Dedifferentiated amniotic fluid mesenchymal stem cell (primary cell): Measurements from ENCODE around the gene MAST2.
"Not testable (repeated sequence)": the region's sequence is repeated elsewhere in the genome, so short reads cannot be mapped to it uniquely, and the experiment has no call there.

ENCODE experiments used
- DNase-seq: peaks from one replicate; pipeline ENCODE4 v3.0.0-alpha.2; 2016; ENCODE audit errors: extremely low spot score

Gene MAST2

DNA sequence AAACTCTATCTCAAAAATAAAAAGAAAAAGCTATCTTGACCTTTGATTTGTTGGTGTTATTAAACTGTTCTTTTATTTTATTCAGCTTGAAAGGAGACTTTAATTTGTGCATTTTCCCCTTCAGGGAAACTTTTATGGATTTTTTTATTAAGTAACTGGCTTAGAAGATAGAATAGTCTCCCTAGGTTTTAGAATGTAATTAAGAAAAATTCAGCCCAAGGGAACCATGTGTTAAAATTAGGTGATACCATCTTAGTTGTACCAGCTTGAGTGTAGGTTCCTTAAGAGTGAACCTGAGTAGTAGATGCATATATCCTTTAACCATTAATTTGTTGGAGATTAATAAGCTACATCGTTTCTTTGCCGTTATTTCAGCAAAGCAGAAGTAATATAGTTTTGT is 11.4 kb downstream of the MAST2 start:
- no peak for DNase-seq

DNA sequence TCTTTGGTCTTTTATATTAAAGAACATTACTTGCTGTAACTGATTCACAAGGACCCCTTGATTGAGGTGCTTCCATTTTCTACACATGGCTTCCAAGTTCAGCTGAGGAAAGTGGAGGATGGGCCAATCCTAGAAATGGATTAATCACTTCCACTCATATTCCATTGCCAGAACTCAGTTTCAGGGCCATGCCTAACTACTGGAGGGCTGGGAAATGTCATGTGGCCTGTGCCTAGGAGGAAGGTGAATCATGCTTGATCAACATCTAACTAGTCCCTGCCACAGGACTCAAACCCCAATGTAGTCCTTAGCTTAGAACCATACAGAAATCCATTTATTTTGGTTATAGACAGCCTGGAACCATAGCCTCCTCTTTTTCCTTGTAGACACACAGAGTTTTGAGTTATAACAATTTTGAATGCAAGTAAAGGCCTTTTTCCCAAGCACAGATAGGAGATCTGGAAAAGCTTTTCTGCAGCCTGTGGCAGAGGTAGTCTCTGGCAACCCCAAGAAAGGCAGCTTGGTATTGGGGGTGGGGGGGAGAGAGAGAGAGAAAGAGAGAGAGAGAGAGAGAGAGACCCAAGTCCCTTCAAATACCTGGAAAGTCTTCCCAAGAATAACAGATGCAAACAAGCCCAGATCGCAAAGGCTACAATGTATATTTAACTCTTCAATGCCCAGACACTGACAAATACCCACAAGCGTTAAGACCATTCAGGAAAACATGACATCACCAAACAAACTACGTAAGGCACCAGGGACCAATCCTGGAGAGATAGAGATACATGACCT is 12.5 kb downstream of the MAST2 start:
- no peak for DNase-seq

DNA sequence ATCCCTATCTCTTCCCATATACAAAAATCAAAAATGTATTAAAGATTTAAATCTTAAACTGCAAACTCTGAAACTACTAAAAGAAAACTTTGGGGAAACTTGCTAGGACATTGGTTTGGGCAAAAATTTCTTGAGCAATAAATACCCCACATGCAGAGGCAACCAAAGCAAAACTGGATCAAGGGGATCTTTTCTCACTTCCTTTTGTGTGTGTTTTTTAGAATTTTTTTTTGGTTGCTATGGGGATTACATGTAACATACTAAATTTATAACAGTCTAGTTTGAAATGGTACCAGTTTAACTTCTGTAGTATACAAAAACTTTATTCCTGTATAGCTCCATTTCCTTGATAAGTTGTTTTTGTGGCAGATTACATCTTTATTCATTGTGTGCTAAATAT is 16.8 kb downstream of the MAST2 start:
- no peak for DNase-seq

DNA sequence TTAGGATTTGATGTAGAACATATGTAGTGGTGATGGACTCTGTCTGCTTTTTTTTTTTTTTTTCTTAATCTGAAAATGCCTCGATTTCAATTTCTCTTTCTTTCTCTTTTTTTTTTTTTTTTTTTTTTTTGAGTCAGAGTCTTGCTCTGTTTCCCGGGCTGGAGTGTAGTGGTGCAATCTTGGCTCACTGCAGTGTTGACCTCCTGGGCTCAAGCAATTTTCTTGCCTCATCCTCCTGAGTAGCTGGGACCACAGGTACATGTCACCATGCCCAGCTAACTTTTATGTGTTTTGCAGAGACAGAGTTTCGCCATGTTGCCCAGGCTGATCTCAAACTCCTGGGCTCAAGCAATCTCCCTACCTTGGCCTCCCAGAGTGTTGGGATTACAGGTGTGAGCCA is 17.4 kb downstream of the MAST2 start:
- DNase-seq, result no peak

DNA sequence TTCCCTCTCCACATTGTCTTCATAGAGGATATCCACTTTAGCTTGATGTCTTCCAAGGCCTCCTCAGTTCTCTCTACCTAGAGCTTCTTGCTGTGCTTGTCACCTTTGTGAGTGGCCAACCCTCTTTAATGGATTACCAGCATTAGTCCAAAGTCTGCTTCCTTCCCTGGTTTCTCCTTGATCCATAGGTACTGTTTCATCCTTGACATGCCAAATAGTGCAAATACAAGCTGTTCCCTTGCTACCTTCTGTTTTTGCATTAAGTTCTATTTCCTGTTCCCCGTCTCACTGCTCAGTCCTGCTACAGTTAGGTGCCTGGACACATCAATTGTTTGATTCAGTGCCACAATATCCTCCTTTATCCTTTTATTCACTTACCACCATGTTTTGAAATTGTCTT is 19.2 kb downstream of the MAST2 start:
- DNase-seq, result no peak

DNA sequence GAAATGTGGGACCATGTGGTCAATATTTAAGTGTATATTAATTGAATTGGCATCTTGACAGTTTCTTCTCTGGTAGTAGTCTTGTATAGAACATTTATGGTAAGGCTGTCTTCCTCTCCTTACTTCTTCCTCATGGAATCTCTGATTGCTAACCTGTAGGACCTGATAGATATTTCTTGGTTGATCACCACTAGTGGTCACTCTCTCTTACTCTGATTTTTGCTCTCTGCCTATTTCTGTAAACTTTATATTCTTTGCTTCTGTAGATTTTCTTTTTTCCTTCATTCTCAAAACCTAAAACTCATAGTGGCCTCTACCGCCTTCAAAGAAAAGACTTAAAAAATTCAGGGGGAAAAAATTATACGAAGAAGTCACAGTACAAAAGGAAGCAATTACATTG is 21.2 kb downstream of the MAST2 start:
- DNase-seq, result no peak

DNA sequence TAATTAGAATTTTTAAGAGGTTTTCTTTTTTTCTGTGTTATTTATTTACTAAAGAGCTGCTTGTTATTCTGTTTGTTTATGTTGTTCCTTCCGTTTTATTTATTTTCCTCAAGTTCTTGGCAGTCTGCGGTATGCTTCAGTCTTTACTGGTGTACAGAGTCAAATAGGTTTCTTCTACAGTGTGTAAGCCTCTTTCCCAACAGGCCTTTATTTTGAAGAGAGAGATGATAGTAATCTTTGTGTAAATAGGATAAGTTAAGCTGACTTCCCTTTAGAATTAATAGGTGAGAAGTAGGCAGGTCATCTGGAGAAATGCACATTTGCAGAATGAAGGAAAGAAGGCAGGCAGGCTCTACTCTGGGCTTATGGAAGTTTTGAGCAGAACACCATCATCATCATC is 23.8 kb downstream of the MAST2 start:
- no peak for DNase-seq

DNA sequence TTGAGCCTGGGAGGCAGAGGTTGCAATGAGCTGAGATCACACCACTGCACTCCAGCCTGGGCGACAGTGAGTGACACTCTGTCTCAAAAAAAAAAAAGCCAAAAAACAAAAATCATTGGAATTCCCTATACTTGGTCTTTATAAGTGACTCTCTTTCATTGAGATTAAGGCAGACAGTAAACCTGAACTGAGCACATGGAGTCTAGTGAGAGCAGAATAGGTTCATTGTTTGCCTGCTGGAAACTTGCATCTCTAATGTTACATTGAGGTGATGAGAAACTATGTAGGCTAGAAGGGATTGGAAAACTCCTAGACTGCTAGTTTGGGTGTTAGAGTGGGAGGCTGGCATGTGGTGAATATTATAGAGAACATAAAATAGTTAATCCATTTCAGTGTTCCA is 25.4 kb downstream of the MAST2 start:
- DNase-seq, result no peak

DNA sequence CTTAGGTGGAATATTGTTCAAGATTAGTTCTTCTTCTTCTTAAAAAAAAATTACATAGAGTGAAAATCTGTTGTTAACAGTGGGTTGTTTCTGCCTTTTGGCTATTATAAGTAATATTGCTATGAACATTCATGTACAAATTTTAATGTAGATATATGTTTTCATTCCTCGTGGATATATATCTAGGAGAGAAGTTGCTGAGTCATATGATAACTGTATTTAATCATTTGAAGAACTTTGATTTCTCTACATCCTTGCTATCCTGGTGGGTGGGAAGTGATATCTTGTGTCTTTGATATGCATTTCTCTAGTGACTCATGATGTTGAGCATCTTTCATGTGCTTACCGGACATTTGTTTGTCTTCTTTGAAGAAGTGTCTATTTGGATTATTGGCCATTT is 29.9 kb downstream of the MAST2 start:
- DNase-seq, result no peak

DNA sequence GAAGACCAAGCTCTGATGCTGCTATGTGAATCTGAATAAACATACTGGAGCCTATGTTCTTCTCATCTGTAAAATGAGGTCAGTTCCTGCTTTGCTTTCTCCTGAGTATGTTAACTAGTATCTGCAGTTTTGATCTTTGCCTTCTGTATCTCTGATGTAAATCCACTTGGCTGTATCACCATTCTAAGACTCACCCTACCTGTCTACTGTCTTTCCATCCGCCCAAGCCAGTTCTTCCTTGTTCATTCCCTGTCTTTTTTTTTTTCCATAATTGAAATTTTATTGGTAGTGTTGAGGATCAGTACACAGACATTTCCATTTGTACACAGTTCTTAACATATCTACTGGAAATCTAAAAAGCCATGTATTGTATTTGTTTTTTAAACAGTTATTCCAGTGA is 31.3 kb downstream of the MAST2 start:
- no peak for DNase-seq

DNA sequence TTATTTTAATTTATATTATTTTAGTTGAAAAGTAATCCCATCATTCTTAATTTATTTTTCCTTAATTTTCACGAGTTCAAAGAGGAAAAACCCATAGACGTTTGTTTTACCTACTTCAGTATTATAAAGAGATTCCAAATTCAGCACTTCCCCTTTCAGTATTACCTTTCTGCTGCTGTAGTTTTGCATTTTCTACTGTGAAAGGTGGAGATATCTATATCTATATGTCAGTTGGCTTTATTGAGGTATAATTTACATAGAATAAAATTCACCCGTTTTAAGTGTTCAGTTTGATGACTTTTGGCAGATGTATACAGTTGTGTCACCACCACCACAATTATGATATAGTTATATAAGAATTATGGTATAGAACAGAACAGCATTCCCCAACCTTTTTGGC is 33.0 kb downstream of the MAST2 start:
- no peak for DNase-seq

DNA sequence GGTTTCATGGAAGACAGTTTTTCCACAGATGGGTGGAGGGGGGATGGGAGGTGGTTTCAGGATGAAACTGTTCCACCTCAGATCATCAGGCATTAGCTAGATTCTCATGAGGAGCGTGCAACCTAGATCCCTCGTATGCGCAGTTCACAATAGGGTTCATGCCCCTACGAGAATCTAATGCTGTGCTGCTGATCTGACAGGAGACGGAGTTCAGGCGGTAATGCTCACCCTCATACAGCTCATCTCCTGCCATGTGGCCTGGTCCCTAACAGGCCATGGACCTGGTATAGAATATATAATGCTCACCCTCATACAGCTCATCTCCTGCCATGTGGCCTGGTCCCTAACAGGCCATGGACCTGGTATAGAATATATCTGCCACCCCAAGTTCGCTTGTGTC is 33.4 kb downstream of the MAST2 start:
- not testable (repeated sequence) for DNase-seq

DNA sequence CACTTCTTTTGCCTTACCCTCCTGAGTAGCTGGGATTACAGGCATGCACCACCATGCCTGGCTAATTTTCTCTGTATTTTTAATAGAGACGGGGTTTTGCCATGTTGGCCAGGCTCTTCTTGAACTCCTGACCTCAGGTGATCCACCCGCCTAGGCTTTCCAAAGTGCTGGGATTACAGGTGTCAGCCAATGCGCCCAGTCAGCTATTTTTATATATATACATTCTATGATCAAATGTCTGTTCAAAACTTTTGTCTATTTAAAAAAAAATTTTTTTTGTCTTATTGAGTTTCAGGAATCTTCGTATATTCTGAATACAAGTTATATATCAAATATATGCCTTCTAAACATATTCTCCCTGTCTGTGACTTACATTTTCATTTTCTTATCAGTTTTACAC is 34.9 kb downstream of the MAST2 start:
- not testable (repeated sequence) for DNase-seq

DNA sequence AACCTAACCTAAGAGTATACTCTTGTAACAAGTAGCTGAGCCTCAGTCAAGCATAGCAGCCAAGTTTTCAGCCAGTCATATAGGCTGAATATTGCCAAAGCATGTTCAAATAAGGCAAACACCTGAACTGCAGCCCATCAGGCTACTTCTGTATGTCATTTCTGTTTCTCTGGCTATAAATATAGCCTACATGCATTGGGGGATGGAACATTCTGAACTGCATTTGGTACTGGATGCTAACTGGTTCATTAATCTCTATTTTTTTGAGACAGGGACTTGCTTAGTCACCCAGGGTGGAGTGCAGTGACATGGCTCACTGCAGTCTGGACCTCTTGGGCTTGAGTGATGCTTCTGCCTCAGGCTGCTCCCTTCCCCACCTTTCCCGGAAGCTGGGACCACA is 37.3 kb downstream of the MAST2 start:
- DNase-seq, result no peak

DNA sequence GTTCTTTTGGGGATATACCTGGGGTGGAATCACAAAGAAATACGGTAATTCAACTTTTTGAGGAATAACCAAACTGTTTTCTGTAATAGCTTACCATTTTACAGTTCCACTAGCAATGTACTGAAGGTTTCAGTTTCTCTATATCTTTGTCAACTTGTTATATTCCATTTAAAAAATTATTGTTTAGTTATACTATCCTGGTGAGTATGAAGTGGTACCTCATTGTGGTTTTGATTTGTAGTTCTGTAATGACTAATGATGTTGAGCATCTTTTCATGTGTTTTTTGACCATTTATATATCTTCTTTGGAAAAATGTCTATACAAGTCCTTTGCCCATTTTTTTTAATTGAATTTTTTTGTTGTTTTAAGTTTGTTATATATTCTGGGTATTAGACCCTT is 39.4 kb downstream of the MAST2 start:
- DNase-seq, result no peak

DNA sequence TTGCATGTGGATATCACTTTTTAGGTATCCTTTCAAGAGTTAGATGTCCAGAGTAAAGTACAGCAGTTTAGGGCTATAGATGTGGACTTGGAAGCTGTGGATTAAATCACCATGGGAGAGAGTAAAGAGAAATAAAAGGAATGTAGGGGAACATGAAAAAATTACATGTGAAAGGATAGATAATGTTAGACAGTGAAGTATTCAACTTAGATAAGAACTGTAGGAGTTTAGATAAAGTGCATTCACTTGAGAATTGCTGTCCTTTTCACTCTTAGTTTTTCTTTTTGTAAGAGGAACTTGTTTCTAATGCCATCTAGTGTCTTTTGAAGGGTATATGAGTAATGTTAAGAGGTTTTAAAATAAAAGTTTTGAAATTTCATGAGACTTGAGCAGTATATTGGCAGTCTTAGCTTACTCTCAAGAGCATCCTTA is 40.1 kb downstream of the MAST2 start:
- peak; percentile 56 for DNase-seq

DNA sequence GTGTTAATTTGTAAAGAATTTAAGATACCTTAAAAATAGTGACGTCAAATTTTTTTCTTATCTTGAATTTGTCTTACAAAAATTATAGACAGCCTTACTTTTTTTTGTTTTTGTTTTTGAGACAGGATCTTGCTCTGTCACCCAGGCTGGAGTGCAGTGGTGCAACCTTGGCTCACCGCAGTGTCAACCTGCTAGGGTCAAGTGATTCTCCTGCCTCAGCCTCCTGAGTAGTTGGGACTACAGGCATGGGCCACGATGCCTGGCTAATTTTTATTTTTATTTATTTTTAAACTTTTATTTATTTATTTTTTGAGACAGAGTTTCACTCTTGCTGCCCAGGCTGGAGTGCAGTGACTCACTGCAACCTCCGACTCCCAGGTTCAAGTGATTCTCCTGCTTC is 40.6 kb downstream of the MAST2 start:
- DNase-seq, result not testable (repeated sequence)

DNA sequence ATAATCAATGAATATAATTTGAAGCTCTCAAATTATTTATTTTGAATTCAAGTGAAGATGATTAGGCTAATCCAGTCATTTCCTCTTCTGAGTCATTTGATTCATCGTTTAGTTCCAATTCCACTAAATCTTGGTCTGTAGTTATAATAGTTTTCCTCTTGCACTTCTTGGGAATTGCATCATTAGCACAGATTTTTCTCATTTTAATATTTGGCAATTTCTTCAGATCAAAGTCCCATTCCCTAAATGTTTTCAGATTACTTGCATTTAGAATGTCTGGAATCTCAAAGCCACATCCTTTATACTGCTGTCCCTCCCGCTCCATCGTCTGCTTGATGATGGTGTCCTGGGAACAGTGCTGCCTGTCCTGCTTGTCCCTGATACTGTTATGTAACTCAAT is 43.5 kb downstream of the MAST2 start:
- peak; percentile 21 for DNase-seq

DNA sequence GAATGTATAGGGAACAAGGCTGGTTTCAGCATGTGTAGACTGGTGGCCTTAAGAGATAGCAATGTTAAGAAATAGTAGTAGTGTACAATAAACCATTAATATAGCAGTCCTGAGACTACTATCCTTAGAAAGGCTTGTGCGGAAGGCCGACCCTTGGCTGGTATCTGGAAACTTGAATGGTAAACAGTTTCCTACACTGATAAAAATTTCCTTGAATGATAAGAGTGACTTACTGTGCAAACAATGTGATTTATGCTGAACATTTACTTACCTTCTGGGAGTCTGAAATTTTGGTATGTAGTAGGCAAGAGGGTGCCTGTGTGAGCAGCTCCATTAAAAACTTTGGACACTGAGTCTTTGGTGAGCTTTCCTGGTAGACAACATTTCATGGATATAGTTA is 44.7 kb downstream of the MAST2 start:
- no peak for DNase-seq

DNA sequence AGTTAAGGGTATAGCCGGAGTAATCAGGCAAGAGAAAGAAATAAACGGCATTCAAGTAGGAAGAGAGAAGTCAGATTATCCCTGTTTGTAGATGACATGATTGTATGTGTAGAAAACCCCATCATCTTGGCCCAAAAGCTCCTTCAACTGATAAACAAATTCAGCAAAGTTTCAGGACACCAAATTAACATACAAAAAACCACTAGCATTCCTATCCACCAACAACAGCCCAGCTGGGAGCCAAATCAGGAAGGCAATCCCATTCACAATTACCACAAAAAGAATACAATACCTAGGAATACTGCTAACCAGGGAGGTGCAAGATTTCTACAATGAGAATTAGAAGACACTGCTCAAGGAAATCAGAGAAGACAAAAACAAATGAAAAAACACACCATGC is 45.3 kb downstream of the MAST2 start:
- DNase-seq, result no peak

DNA sequence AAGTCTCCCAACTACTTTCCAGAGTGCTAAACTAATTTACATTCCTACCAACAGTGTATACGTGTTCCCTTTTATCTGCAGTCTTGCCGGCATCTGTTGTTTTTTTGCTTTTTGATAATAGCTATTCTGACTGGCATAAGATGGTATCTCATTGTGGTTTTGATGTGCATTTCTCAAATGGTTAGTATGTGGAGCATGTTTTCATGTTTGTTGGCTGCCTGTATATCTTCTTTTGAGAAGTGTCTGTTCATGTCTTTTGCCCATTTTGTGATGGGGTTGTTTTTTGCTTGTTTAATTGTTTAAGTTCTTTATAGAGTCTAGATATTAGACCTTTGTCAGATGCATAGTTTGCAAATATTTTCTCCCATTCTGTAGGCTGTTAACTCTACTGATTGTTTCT is 46.6 kb downstream of the MAST2 start:
- no peak for DNase-seq

DNA sequence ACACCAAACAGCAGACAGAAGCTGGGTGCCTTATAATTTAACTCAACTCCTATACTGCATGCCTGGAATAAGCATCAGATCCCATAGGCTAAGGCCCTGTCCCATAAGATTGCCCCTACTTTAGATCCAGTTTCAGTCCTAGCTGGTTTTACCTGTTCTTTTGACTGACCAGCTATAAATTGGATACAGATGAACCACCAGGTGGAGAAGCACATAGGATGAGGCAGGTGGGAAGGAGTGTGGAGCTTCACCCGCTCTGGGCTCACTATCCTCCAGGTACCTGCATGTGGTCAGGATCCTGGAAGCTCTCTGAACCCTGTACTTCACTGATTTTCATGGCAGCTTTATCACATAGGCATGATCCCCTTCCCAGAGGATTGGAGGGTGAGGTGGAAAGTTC is 51.3 kb downstream of the MAST2 start:
- no peak for DNase-seq

DNA sequence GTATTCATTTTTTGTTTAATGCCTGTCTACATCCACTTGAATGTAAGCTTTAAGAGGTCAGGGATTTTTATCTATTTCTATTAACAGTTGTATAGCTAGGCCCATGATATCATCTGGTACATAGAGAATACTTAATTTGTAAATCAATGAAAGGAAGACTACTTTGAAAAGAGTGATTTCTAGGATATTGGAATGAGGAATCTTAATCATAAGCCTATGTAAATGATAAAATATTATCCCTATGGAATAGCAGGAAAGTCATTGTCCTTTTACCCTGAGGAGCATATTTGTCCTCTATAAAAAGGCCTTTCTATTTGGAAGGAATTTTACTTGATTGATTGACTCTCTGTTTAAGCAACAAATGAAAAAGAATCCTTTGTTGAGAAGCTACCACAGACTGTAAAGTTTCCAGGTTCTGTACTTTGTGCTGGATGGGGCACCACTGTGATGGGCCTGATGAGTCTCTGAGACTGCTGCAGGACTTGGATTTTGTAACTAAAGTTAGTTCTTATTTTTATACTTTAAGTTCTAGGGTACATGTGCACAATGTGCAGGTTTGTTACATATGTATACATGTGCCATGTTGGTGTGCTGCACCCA is 53.8 kb downstream of the MAST2 start:
- no peak for DNase-seq
